Peyer's patch (tissue), 4 donors: ENCODE results near the gene MKNK1.

ENCODE experiments used
- POLR2A ChIP-seq, 2 donors: fragments of 450-650 bp; IDR thresholded peaks; one replicate each; pipeline ENCODE4 v1.5.1; 2017; ENCODE audit warnings: antibody characterized with exemption in 2 of 2, mild to moderate bottlenecking in 2 of 2, moderate library complexity in 2 of 2
- TF ChIP-seq, protein P1 (sequence below), 6 experiments: fragments of 450-650 bp in 4 of 6; fragments of 200-600 bp in 2 of 6; sonication (generic) in 1 of 6; IDR thresholded peaks; one replicate each; pipeline ENCODE4 v1.5.1; 2017 to 2019; ENCODE audit warnings: antibody characterized with exemption in 6 of 6, mild to moderate bottlenecking in 3 of 6, moderate library complexity in 1 of 6

- TF ChIP-seq, protein P1, sequence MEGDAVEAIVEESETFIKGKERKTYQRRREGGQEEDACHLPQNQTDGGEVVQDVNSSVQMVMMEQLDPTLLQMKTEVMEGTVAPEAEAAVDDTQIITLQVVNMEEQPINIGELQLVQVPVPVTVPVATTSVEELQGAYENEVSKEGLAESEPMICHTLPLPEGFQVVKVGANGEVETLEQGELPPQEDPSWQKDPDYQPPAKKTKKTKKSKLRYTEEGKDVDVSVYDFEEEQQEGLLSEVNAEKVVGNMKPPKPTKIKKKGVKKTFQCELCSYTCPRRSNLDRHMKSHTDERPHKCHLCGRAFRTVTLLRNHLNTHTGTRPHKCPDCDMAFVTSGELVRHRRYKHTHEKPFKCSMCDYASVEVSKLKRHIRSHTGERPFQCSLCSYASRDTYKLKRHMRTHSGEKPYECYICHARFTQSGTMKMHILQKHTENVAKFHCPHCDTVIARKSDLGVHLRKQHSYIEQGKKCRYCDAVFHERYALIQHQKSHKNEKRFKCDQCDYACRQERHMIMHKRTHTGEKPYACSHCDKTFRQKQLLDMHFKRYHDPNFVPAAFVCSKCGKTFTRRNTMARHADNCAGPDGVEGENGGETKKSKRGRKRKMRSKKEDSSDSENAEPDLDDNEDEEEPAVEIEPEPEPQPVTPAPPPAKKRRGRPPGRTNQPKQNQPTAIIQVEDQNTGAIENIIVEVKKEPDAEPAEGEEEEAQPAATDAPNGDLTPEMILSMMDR (IDR thresholded peaks at IDR 0.05): no peak
- TF ChIP-seq POLR2A (IDR thresholded peaks at IDR 0.05): no peak
Measured at GRCh38 chr1:46528297-46528955, 75.6 kb downstream of the MKNK1 start.
